GM12865 (cell line): Measurements from ENCODE around the gene CLEC4C.
"Not testable (repeated sequence)": the region's sequence is repeated elsewhere in the genome, so short reads cannot be mapped to it uniquely, and the experiment has no call there.

Source experiments
- DNase-seq: peaks from one replicate; pipeline ENCODE4 v3.0.0; 2010; ENCODE audit warnings: low read depth
- H3K4me3 ChIP-seq: 2 replicates; pipeline ENCODE4 v1.5.1; 2011; ENCODE audit warnings: mild to moderate bottlenecking, low read depth, low read length, control low read depth
- TF ChIP-seq, protein P1 (sequence below): IDR thresholded peaks from 2 replicates; pipeline ENCODE4 v1.5.1; 2011; ENCODE audit warnings: low read length, control low read depth, low read depth, inconsistent platforms; ENCODE audit not compliant: insufficient read depth; ENCODE audit errors: missing control alignments

Gene CLEC4C

DNA sequence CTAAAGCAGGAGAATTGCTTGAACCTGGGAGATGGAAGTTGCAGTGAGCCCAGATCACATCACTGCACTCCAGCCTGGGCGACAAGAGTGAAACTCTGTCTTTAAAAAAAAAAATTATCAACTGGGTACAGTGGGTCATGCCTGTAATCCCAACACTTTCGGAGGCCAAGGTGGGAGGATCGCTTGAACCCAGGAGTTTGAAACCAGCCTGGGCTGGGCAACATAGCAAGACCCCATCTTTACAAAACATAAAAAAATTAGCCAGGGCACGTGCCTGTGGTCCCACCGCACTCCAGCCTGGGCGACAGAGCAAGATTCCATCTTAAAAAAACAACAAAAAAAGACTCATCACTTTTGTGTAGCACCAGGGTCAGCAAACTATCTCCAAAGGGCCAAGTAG lies 34.9 kb upstream of the CLEC4C start:
- TF ChIP-seq, protein P1, sequence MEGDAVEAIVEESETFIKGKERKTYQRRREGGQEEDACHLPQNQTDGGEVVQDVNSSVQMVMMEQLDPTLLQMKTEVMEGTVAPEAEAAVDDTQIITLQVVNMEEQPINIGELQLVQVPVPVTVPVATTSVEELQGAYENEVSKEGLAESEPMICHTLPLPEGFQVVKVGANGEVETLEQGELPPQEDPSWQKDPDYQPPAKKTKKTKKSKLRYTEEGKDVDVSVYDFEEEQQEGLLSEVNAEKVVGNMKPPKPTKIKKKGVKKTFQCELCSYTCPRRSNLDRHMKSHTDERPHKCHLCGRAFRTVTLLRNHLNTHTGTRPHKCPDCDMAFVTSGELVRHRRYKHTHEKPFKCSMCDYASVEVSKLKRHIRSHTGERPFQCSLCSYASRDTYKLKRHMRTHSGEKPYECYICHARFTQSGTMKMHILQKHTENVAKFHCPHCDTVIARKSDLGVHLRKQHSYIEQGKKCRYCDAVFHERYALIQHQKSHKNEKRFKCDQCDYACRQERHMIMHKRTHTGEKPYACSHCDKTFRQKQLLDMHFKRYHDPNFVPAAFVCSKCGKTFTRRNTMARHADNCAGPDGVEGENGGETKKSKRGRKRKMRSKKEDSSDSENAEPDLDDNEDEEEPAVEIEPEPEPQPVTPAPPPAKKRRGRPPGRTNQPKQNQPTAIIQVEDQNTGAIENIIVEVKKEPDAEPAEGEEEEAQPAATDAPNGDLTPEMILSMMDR: no peak
- H3K4me3 ChIP-seq: no peak overlapping the region
- no peak for DNase-seq

DNA sequence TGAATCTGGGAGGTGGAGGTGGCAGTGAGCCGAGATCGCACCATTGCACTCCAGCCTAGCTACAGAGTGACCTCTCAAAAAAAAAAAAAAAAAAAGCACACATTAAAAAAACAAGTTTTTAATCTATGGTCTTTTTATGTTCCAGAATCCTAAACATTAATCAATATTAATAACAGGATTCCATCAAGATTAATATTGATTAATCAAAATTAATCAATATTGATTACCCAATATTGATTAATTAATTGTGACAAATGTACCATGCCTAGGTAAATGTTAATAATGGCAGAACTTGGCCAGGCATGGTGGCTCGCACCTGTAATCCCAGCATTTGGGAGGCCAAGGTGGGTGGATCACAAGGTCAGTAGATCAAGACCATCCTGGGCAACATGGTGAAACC lies 34.1 kb upstream of the CLEC4C start:
- no peak overlapping the region for H3K4me3 ChIP-seq
- TF ChIP-seq, protein P1: no peak
- DNase-seq: no peak

DNA sequence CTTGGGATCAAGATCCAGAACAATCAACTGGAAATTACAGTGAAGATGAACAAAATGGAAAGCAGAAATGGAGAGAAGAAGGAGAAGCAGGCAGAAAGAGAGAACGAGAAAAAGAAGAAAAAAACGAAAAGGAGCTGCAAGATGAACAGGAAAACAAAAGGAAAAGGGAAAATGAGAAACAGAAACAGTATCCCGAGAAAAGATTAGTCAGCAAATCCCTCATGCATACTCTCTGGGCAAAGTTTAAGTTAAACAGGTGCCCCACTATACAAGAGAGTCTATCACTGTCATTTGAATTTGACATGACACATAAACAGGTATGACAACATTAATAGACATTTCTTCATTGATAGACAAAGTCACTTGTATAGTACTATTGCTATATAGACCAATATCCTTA lies 22.8 kb upstream of the CLEC4C start:
- DNase-seq: no peak
- TF ChIP-seq, protein P1: no peak
- H3K4me3 ChIP-seq: no peak overlapping the region

DNA sequence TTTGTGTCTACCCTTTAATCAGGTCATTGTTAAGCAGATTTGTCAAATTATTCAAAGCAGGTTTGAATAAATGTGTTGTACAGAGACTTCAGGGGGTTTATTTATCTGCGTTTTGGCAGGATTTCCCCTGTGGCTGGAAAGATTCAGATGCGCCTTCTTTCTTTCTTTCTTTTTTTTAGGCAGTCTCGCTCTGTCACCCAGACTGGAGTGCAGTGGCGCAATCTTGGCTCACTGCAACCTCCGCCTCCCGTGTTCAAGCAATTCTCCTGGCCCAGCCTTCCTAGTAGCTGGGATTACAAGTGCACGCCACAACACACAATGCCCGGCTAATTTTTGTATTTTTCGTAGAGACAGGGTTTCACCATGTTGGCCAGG lies 11.6 kb upstream of the CLEC4C start:
- H3K4me3 ChIP-seq: no peak overlapping the region
- TF ChIP-seq, protein P1: no peak
- DNase-seq: no peak

DNA sequence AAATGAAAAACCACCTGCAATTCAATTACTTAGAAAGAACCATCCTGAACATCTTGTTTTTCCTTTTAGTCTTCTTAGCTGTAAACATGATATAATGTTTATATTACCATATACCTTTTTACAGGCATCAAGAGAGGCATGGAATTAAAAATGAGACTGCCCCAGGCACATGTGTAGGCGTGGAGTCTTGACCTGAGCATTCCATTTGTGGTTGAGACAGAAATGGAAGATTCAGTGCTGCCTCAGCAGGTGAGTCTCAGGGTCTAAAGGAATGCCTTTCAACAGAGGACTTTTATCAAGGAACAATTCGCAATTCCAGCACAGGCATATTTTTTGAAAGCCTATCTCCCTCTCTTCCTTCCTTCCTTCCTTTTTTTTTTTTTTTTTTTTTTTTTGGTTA lies 9.8 kb upstream of the CLEC4C start:
- no peak overlapping the region for H3K4me3 ChIP-seq
- TF ChIP-seq, protein P1: no peak
- no peak for DNase-seq

DNA sequence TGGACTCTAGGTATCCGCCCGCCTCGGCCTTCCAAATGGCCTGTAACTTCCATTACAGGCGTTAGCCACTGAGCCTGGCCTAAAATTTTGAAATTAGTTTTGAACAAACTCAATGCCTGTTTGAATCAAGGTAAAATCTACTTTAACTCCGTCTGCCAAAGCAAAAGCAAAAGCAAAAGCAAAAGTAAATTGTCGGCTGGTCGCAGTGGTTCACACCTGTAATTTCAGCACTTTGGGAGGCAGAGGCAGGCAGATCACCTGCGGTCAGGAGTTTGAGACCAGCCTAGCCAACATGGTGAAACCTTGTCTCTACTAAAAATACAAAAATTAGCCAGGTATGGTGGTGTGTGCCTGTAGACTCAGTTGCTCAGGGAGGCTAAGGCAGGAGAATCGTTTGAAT lies 8.5 kb upstream of the CLEC4C start:
- H3K4me3 ChIP-seq: not testable (repeated sequence)
- peak; percentile 33 for DNase-seq

DNA sequence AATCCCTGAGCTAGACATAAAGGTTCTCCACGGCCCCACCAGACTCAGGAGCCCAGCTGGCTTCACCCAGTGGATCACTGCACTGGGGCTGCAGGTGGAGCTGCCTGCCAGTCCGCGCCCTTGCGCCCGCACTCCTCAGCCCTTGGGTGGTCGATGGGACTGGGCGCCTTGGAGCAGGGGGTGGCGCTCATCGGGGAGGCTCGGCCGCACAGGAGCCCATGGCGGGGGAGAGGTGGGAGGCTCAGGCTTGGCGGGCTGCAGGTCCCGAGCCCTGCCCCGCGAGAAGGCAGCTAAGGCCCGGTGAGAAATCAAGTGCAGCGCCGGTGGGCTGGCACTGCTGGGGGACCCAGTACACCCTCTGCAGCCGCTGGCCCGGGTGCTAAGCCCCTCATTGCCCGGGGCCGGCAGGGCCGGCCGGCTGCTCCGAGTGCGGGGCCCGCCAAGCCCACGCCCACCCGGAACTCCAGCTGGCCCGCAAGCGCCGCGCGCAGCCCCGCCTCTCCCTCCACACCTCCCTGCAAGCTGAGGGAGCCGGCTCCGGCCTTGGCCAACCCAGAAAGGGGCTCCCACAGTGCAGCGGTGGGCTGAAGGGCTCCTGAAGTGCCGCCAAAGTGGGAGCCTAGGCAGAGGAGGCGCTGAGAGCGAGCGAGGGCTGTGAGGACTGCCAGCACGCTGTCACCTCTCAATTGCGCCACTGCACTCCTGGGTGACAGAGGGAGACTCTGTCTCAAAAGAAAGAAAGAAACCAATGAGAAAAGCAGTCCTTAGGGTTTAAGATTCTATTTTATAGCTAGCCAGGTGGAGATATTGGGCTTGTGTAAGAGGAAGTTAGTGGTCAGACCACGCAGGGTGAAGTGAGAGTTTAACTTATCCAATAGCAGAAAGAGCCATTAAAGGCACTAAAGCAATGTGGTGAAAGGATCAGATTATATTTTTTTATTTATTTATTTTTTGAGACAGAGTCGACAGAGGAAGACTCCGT lies 5.1 kb upstream of the CLEC4C start:
- peak; percentile 51 for DNase-seq
- not testable (repeated sequence) for H3K4me3 ChIP-seq

DNA sequence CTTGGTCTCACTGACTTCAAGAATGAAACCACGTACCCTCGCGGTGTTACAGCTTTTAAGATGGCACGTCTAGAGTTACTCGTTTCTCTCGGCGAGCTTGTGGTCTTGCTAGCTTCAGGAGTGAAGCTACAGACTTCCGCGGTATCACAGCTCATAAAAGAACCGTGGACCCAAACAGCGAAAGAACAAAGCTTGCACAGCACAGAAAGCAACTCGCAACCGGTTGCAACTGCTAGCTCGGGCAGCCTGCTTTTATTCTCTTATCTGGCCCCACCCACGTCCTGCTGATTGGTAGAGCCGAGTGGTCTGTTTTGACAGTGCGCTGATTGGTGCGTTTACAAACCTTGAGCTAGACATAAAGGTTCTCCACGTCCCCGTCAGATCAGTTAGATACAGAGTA lies 4.2 kb upstream of the CLEC4C start:
- no peak overlapping the region for H3K4me3 ChIP-seq
- TF ChIP-seq, protein P1: no peak
- DNase-seq: peak; percentile 11
